Measurements from ENCODE around the gene CFAP54. TPM values are rescaled to one million over a fixed set of nuclear protein-coding genes. Genes with fewer than 3 reads are reported as not detected.

The CFAP54 gene
- total and polyA plus RNA-seq, 2 of the 4 experiments (the other 2 are of a cell fraction) = 0.18 to 0.41 TPM

DNA sequence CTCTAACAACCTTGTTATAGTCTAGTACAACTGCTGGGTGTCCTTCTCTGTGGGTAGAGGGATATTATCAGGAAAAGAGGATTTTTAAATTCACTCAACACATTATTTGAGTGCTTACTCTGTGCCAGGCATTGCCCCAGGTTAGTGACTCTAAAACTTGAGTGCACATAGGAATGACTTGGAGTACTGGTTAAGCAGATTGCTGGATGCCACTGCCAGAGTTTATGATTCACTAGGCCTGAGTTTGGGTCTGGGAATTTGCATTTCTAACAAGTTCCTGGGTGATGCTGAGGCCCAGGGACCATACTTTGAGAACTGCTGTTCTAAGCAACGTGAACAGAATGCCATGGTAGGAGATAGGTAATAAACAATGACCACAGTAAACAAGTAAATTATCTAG, 96.6 kb downstream of the CFAP54 start:
- Histone ChIP-seq H3K14ac (replicated peaks; ENCODE audit: low read depth, low read length) (no peak overlapping the region), H2BK15ac (ENCODE audit: low read depth, low read length) (no peak overlapping the region), H4K20me1 (ENCODE audit: insufficient read depth, low read length) (no peaks in the 10 kb centered on the region), H3K4me3 (ENCODE audit: insufficient read depth, low read depth, low read length) (no peak overlapping the region), H2AK9ac (replicated peaks; ENCODE audit: low read depth, low read length, poor library complexity) (no peak overlapping the region), H2BK5ac (ENCODE audit: low read depth, low read length, poor library complexity, severe bottlenecking) (no peak overlapping the region), H3K9ac (ENCODE audit: low read depth, low read length) (no peak overlapping the region), H3K4ac (ENCODE audit: low read depth, low read length) (no peak overlapping the region), H3K4me2 (ENCODE audit: low read depth, low read length) (no peak overlapping the region), H3K18ac (ENCODE audit: low read depth, low read length) (no peak overlapping the region), H3K56ac (ENCODE audit: extremely low read depth, insufficient read depth, low read length) (no peak overlapping the region), H3K27ac (ENCODE audit: insufficient read depth, low read length) (no peak overlapping the region), H4K8ac (ENCODE audit: low read depth in 2 of 2, low read length in 2 of 2) (no peak overlapping the region), H3K4me1 (ENCODE audit: control insufficient read depth, insufficient read depth, low read length) (no peaks in the 10 kb centered on the region), H3K9me1 (ENCODE audit: insufficient read depth, low read length) (no peaks in the 10 kb centered on the region), H2BK120ac (ENCODE audit: low read depth, low read length) (no peak overlapping the region), H3K9me3 (ENCODE audit: control insufficient read depth, insufficient read depth, low read length) (no peaks in the 10 kb centered on the region), H4K5ac (ENCODE audit: low read depth, low read length) (no peak overlapping the region), H3K36me3 (ENCODE audit: control insufficient read depth, insufficient read depth, low read length) (no peaks in the 10 kb centered on the region), H2AK5ac (ENCODE audit: low read depth, low read length) (no peak overlapping the region), H3K79me1 (ENCODE audit: low read depth in 1 of 2, low read length in 2 of 2) (no peaks in the 10 kb centered on the region), H4K91ac (ENCODE audit: insufficient read depth, low read depth, low read length) (no peak overlapping the region), H3K27me3 (ENCODE audit: control insufficient read depth, insufficient read depth, low read length) (no peaks in the 10 kb centered on the region), H3K23ac (ENCODE audit: low read depth, low read length) (no peak overlapping the region), H2BK20ac (ENCODE audit: low read depth, low read length) (no peak overlapping the region), H2AFZ (replicated peaks; ENCODE audit: low read length, poor library complexity) (no peak overlapping the region)
- ATAC-seq (ENCODE audit: low read depth) = no peak
- POLR2A ChIA-PET (ENCODE audit: unreplicated experiment) = no interaction called here
- no peak for DNase-seq
- intact Hi-C loops (cut with micrococcal nuclease) (loop anchor here (10.0 kb wide), 1 partner anchor 819 kb away; no protein-coding TSS in a partner anchor), in situ Hi-C loops (cut with MboI; ENCODE audit: low sequenced_read_pairs) (loop anchor here (10.0 to 25.0 kb wide), 3 partner anchors 399 to 1801 kb away; no protein-coding TSS in a partner anchor), dilution Hi-C loops (cut with HindIII; ENCODE audit: low sequenced_read_pairs, unreplicated experiment) (no loop called here)
- BruUV-seq (replicated peaks) = no TSS peak
- CTCF ChIA-PET = no interaction called here
- TF ChIP-seq CEBPB (IDR thresholded peaks at IDR 0.05; ENCODE audit: low read depth, low read length) (no peak), BHLHE40 (IDR thresholded peaks at IDR 0.05; ENCODE audit: low read depth, low read length) (no peak), POLR2A (IDR thresholded peaks at IDR 0.05; ENCODE audit: low read depth, low read length) (no peak), CHD1 (IDR thresholded peaks at IDR 0.05; ENCODE audit: low read depth, low read length) (no peak), FOS (IDR thresholded peaks at IDR 0.05; ENCODE audit: low read depth, low read length) (no peak), NFE2L2 (IDR thresholded peaks at IDR 0.05; ENCODE audit: low read depth, low read length) (no peak), RAD21 (IDR thresholded peaks at IDR 0.05; ENCODE audit: low read length) (no peak), RCOR1 (IDR thresholded peaks at IDR 0.05; ENCODE audit: insufficient replicate concordance, low read length) (no peak), MAFK (IDR thresholded peaks at IDR 0.05; ENCODE audit: low read depth, low read length) (no peak), MXI1 (IDR thresholded peaks at IDR 0.05; ENCODE audit: borderline replicate concordance, low read depth, low read length) (no peak), MAZ (IDR thresholded peaks at IDR 0.05; ENCODE audit: borderline replicate concordance, low read depth, low read length) (no peak), RFX5 (IDR thresholded peaks at IDR 0.05; ENCODE audit: low read depth, low read length) (no peak), SMC3 (IDR thresholded peaks at IDR 0.05; ENCODE audit: low read depth, low read length) (no peak)
- TF ChIP-seq, protein P1, sequence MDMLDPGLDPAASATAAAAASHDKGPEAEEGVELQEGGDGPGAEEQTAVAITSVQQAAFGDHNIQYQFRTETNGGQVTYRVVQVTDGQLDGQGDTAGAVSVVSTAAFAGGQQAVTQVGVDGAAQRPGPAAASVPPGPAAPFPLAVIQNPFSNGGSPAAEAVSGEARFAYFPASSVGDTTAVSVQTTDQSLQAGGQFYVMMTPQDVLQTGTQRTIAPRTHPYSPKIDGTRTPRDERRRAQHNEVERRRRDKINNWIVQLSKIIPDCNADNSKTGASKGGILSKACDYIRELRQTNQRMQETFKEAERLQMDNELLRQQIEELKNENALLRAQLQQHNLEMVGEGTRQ (IDR thresholded peaks at IDR 0.05; ENCODE audit: low read depth, low read length) = no peak
- TF ChIP-seq, protein P2, sequence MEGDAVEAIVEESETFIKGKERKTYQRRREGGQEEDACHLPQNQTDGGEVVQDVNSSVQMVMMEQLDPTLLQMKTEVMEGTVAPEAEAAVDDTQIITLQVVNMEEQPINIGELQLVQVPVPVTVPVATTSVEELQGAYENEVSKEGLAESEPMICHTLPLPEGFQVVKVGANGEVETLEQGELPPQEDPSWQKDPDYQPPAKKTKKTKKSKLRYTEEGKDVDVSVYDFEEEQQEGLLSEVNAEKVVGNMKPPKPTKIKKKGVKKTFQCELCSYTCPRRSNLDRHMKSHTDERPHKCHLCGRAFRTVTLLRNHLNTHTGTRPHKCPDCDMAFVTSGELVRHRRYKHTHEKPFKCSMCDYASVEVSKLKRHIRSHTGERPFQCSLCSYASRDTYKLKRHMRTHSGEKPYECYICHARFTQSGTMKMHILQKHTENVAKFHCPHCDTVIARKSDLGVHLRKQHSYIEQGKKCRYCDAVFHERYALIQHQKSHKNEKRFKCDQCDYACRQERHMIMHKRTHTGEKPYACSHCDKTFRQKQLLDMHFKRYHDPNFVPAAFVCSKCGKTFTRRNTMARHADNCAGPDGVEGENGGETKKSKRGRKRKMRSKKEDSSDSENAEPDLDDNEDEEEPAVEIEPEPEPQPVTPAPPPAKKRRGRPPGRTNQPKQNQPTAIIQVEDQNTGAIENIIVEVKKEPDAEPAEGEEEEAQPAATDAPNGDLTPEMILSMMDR (conservative IDR thresholded peaks at IDR 0.05; ENCODE audit: low read depth, low read length) = no peak
- TF ChIP-seq, protein P3, sequence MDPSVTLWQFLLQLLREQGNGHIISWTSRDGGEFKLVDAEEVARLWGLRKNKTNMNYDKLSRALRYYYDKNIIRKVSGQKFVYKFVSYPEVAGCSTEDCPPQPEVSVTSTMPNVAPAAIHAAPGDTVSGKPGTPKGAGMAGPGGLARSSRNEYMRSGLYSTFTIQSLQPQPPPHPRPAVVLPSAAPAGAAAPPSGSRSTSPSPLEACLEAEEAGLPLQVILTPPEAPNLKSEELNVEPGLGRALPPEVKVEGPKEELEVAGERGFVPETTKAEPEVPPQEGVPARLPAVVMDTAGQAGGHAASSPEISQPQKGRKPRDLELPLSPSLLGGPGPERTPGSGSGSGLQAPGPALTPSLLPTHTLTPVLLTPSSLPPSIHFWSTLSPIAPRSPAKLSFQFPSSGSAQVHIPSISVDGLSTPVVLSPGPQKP (IDR thresholded peaks at IDR 0.05; ENCODE audit: borderline replicate concordance, low read depth, low read length) = no peak
- WGBS, 2 experiments (ENCODE audit: extremely low coverage in 2 of 2, insufficient read length in 1 of 2) = no CpG with 5 or more reads among the region's 1 CpG

All from IMR-90 (cell line).